ENCODE data around the gene GARS1.

- no peak for TF ChIP-seq TCF12 (IDR thresholded peaks at IDR 0.05; ENCODE audit: low read depth)
- TF ChIP-seq EP300 (IDR thresholded peaks at IDR 0.05; ENCODE audit: borderline replicate concordance), result no peak
- no peak for TF ChIP-seq ZBTB7A (IDR thresholded peaks at IDR 0.05; ENCODE audit: low read depth)
- no peak for TF ChIP-seq RAD21 (IDR thresholded peaks at IDR 0.05; ENCODE audit: low read depth)
- TF ChIP-seq MAX (IDR thresholded peaks at IDR 0.05), result no peak
- TF ChIP-seq REST (IDR thresholded peaks at IDR 0.05; ENCODE audit: low read depth), result no peak
- no peak for TF ChIP-seq EGR1 (IDR thresholded peaks at IDR 0.05)
- no peak for TF ChIP-seq NFIC (IDR thresholded peaks at IDR 0.05)
- no peak for TF ChIP-seq TAF1 (IDR thresholded peaks at IDR 0.05; ENCODE audit: low read depth)
- no peak for TF ChIP-seq CREB1 (IDR thresholded peaks at IDR 0.05; ENCODE audit: low read depth)
- no peak for TF ChIP-seq FOXM1 (IDR thresholded peaks at IDR 0.05; ENCODE audit: borderline replicate concordance, low read depth)
- TF ChIP-seq YY1 (IDR thresholded peaks at IDR 0.05; ENCODE audit: low read depth), result no peak
- no peak for TF ChIP-seq CEBPB (IDR thresholded peaks at IDR 0.05)
- no peak for TF ChIP-seq USF1 (IDR thresholded peaks at IDR 0.05)
Measured at GRCh38 chr7:30662431-30662939, 67.8 kb downstream of the GARS1 start.
